K562 (cell line): ENCODE measurements around the gene TMEFF2. TPM values are rescaled to one million over a fixed set of nuclear protein-coding genes. Genes with fewer than 3 reads are reported as not detected.

Experiments used
- ATAC-seq: fragments of 200-7000 bp; cut with Tn5 transposase; 3 replicates; pipeline ENCODE4 v1.9.1; 2020; ENCODE audit warnings: moderate library complexity
- BruUV-seq: library from RNA; stranded (reverse); fragments of 400-500 nt; replicated peaks from 2 replicates; lab custom pipeline; 2021; lab: Mats Ljungman, UMichigan
- CTCF ChIA-PET: fragments of 300-600 bp; formaldehyde crosslinking; extraction: SDS; loops from one replicate; lab custom pipeline; 2021; ENCODE audit warnings: low intra/inter-chr PET ratio; lab: Yijun Ruan, JAX
- POLR2A ChIA-PET: fragments of 300-600, 350-650 bp; sonication (Branson Sonifier 250); formaldehyde crosslinking; extraction: SDS; loops from one replicate; lab custom pipeline; 2021; ENCODE audit warnings: antibody characterized with exemption, inconsistent platforms; lab: Yijun Ruan, JAX
- DNase-seq, 4 experiments: peaks; one replicate each; pipeline versions ENCODE4 v3.0.0 to v3.0.0-alpha.2; 2011 to 2018; ENCODE audit warnings: low spot score in 3 of 4, mixed read lengths in 3 of 4; ENCODE audit errors: extremely low read depth in 1 of 4
- FAIRE-seq: peaks from 2 replicates; lab custom pipeline; 2011; peaks lifted over from hg19 to GRCh38; lab: Jason Lieb, UNC
- H2AFZ ChIP-seq: 2 replicates; pipeline ENCODE4 v1.6.0; 2011; ENCODE audit warnings: low read depth, low read length, control low read depth, inconsistent platforms
- H3K27ac ChIP-seq: fragments of 200-600 bp; 3 replicates; pipeline ENCODE4 v1.8.0; 2011; ENCODE audit warnings: low read depth, mild to moderate bottlenecking, control low read depth, inconsistent platforms, low read length, moderate library complexity, mixed read lengths; ENCODE audit errors: extremely low read depth
- H3K27me3 ChIP-seq, 2 experiments: fragments of 300-600 bp in 1 of 2; 2 replicates in 1 of 2; 3 replicates in 1 of 2; pipeline versions ENCODE4 v1.6.0 to v1.8.0; 2011; ENCODE audit warnings: inconsistent platforms in 2 of 2, low read length in 2 of 2, mild to moderate bottlenecking in 1 of 2, mixed read lengths in 1 of 2, moderate library complexity in 1 of 2; ENCODE audit not compliant: control insufficient read depth in 2 of 2, insufficient read depth in 2 of 2
- H3K36me3 ChIP-seq: fragments of 300-600 bp; 3 replicates; pipeline ENCODE4 v1.8.0; 2011; ENCODE audit warnings: mild to moderate bottlenecking, low read length, inconsistent platforms; ENCODE audit not compliant: control insufficient read depth, insufficient read depth
- H3K4me1 ChIP-seq, 2 experiments: fragments of 200-600 bp in 1 of 2; replicated peaks in 1 of 2; 2 replicates in 1 of 2; 3 replicates in 1 of 2; pipeline versions ENCODE4 v1.5.1 to v1.8.0; 2011; ENCODE audit warnings: inconsistent platforms in 2 of 2, low read length in 2 of 2, mild to moderate bottlenecking in 1 of 2, mixed read lengths in 1 of 2, moderate library complexity in 1 of 2; ENCODE audit not compliant: control insufficient read depth in 2 of 2, insufficient read depth in 2 of 2
- H3K4me2 ChIP-seq: 2 replicates; pipeline ENCODE4 v1.6.1; 2011; ENCODE audit warnings: low read length, control low read depth, inconsistent platforms, mixed read lengths; ENCODE audit not compliant: insufficient read depth
- H3K4me3 ChIP-seq: fragments of 200-600 bp; sonication (generic), shearing (Covaris generic); 2 replicates; pipeline ENCODE4 v1.5.1; 2016; ENCODE audit warnings: control low read depth, inconsistent platforms
- H3K79me2 ChIP-seq: fragments of 200-600 bp; 3 replicates; pipeline ENCODE4 v1.8.0; 2011; ENCODE audit warnings: low read length, inconsistent platforms; ENCODE audit not compliant: control insufficient read depth, insufficient read depth
- H3K9ac ChIP-seq, 2 experiments: 2 replicates each; pipeline versions ENCODE4 v1.6.0 to v1.6.1; 2011; ENCODE audit warnings: low read depth in 2 of 2, low read length in 2 of 2, control low read depth in 1 of 2, inconsistent platforms in 1 of 2, mild to moderate bottlenecking in 1 of 2, mixed read lengths in 1 of 2; ENCODE audit not compliant: insufficient read depth in 1 of 2
- H3K9me1 ChIP-seq: one replicate; pipeline ENCODE4 v1.6.0; 2011; ENCODE audit warnings: inconsistent platforms, mild to moderate bottlenecking, low read length, moderate library complexity; ENCODE audit not compliant: control insufficient read depth, insufficient read depth
- H3K9me3 ChIP-seq: replicated peaks from 2 replicates; pipeline ENCODE4 v1.5.1; 2011; ENCODE audit warnings: low read depth, low read length, inconsistent platforms; ENCODE audit not compliant: control insufficient read depth, insufficient read depth
- H4K20me1 ChIP-seq: replicated peaks from 2 replicates; pipeline ENCODE4 v1.6.1; 2011; ENCODE audit warnings: low read length, inconsistent platforms, mixed read lengths; ENCODE audit not compliant: control insufficient read depth, insufficient read depth
- E2F5 ChIP-seq: sonication (generic); formaldehyde crosslinking; IDR thresholded peaks from 2 replicates; pipeline ENCODE4 v1.8.0; 2022; ENCODE audit warnings: mild to moderate bottlenecking, missing genetic modification reagents
- HMBOX1 ChIP-seq: sonication (generic); IDR thresholded peaks from 2 replicates; pipeline ENCODE4 v1.6.1; 2016
- MYC ChIP-seq, 2 experiments: fragments of 250-450 bp in 1 of 2; sonication (Bioruptor Pico) in 1 of 2; IDR thresholded peaks; 2 replicates each; pipeline versions ENCODE4 v1.5.1 to v1.6.1; 2012 to 2021; ENCODE audit warnings: low read depth in 2 of 2, borderline replicate concordance in 1 of 2, improper control_type of control experiment in 1 of 2, low read length in 1 of 2, mild to moderate bottlenecking in 1 of 2, moderate library complexity in 1 of 2
- SMARCC2 ChIP-seq: fragments of 450-650 bp; IDR thresholded peaks from 2 replicates; pipeline ENCODE4 v1.6.1; 2017; ENCODE audit warnings: antibody characterized with exemption, moderate library complexity, mild to moderate bottlenecking, low read depth
- ZNF174 ChIP-seq: fragments of 250-450 bp; sonication (Bioruptor Pico); IDR thresholded peaks from 2 replicates; pipeline ENCODE4 v1.4.0; 2020; ENCODE audit warnings: mild to moderate bottlenecking
- ZNF24 ChIP-seq: fragments of 450-650 bp; IDR thresholded peaks from 2 replicates; pipeline ENCODE4 v1.6.1; 2016
- ZSCAN29 ChIP-seq: fragments of 450-650 bp; IDR thresholded peaks from 2 replicates; pipeline ENCODE4 v1.6.1; 2017
- WGBS: fragments of 100-300 bp; shearing (Covaris generic); methylation state at CpG from one replicate; pipeline ENCODE4 v1.1.6; 2016; ENCODE audit warnings: low coverage, mixed read lengths; ENCODE audit not compliant: insufficient coverage; ENCODE audit errors: missing lambda C conversion rate; 5-methylcytosine and 5-hydroxymethylcytosine counted together
- in situ Hi-C: fragments of 300-500 bp; cut with MboI; formaldehyde crosslinking; loops from 4 replicates; pipeline ENCODE4 v1.15.0; 2018; ENCODE audit warnings: inconsistent platforms, mixed read lengths
- intact Hi-C: fragments of 100-400 bp; cut with micrococcal nuclease; formaldehyde crosslinking; loops from 2 replicates; pipeline ENCODE4 v1.14.2; 2022
- polyA plus RNA-seq, 8 experiments: library from polyadenylated mRNA; depleted of rRNA in 4 of 8; stranded (reverse) in 5 of 8; unstranded in 3 of 8; fragments of >200 nt; fragmentation: Nextera tagmentation in 2 of 8; fragmentation: Illumina TruSeq in 1 of 8; extraction: Ambion mirVana in 2 of 8; extraction: Trizol in 1 of 8; gene quantifications; 2 replicates each; pipeline versions ENCODE4 v1.2.1 to v1.2.3, GENCODE V29; 2011 to 2014; ENCODE audit warnings: inconsistent platforms in 1 of 8, missing spikeins in 1 of 8
- total RNA-seq, 7 experiments: library from RNA; depleted of rRNA in 6 of 7; stranded (reverse); fragments of >200 nt in 6 of 7; fragmentation: Illumina TruSeq in 2 of 7; extraction: Trizol in 2 of 7; gene quantifications; 2 replicates each; pipeline versions ENCODE4 v1.2.1 to v1.2.3, GENCODE V29; 2011 to 2021; ENCODE audit warnings: low replicate concordance in 1 of 7

The TMEFF2 gene
- total and polyA plus RNA-seq, 9 of the 15 experiments (the other 6 are each of a cell fraction or from before 2014, with no cell fraction given): 1.4 TPM; not detected in 8

GRCh38 chr2:191912764-191913163 lies 282.0 kb downstream of the TMEFF2 start:
- POLR2A ChIA-PET: interaction anchor here (1.3 kb wide), 1 partner anchor 15 kb away, joined by 5 read pairs; no protein-coding TSS in a partner anchor
- no peak for ATAC-seq
- no peak for FAIRE-seq
- Histone ChIP-seq H3K36me3 (no peaks in the 10 kb centered on the region), H3K4me1 (no peaks in the 10 kb centered on the region), H3K4me2 (no peak overlapping the region)
- TF ChIP-seq MYC (IDR thresholded peaks at IDR 0.05; ENCODE audit: low read depth, low read length) (no peak), MYC (CRISPR knock-in tag; IDR thresholded peaks at IDR 0.05; ENCODE audit: borderline replicate concordance, low read depth) (no peak), HMBOX1 (no peak), SMARCC2 (no peak), E2F5 (no peak), ZNF24 (no peak), ZSCAN29 (no peak), ZNF174 (CRISPR knock-in tag) (no peak)
- TF ChIP-seq, all 486 proteins: peak for 0
- DNase-seq: no peak
- H3K79me2 ChIP-seq: no peaks in the 10 kb centered on the region
- intact Hi-C loops: no loop called here
- BruUV-seq: no TSS peak
- CTCF ChIA-PET: no interaction called here
- H3K4me3 ChIP-seq: no peak overlapping the region
- H3K9ac ChIP-seq: no peak overlapping the region
- no peak overlapping the region for H2AFZ ChIP-seq
- no peak overlapping the region for H3K27ac ChIP-seq
- H3K9me3 ChIP-seq: no peaks in the 10 kb centered on the region
- in situ Hi-C loops: no loop called here
- 50% methylated on average over 3 of the region's 3 CpGs for WGBS
- H4K20me1 ChIP-seq: no peaks in the 10 kb centered on the region
- H3K9me1 ChIP-seq: no peaks in the 10 kb centered on the region
- no peaks in the 10 kb centered on the region for H3K27me3 ChIP-seq
